GM19455 (cell line): Measurements from ENCODE around the gene RBP5.

Experiments used
- ATAC-seq: cut with Tn5 transposase; IDR thresholded peaks from one replicate; pipeline ENCODE4 v1.9.1; 2021; ENCODE audit not compliant: unreplicated experiment

RBP5 gene

GRCh38 chr12:7102582-7102981 is 26.1 kb downstream of the RBP5 start:
- no peak for ATAC-seq

- ATAC-seq = no peak
Observed at GRCh38 chr12:7101694-7102131, 27.0 kb downstream of the RBP5 start.

GRCh38 chr12:7101047-7101693 is 27.5 kb downstream of the RBP5 start:
- ATAC-seq = no peak

- ATAC-seq = no peak
Observed at GRCh38 chr12:7100239-7100638, 28.4 kb downstream of the RBP5 start.

- no peak for ATAC-seq
Observed at GRCh38 chr12:7099290-7099996, 29.2 kb downstream of the RBP5 start.

- no peak for ATAC-seq
Observed at GRCh38 chr12:7096979-7097378, 31.7 kb downstream of the RBP5 start.

- no peak for ATAC-seq
Observed at GRCh38 chr12:7096006-7096932, 32.4 kb downstream of the RBP5 start.

GRCh38 chr12:7093892-7094291 is 34.8 kb downstream of the RBP5 start:
- no peak for ATAC-seq

- no peak for ATAC-seq
Observed at GRCh38 chr12:7093486-7093885, 35.2 kb downstream of the RBP5 start.

GRCh38 chr12:7092986-7093460 is 35.7 kb downstream of the RBP5 start:
- ATAC-seq = no peak

- ATAC-seq = no peak
Observed at GRCh38 chr12:7092229-7092985, 36.3 kb downstream of the RBP5 start, which contains the start of gene C1R. Gene C1R, minus strand, starts transcription at chr12:7092445. Its CDS starts 57 bp downstream, at chr12:7092388.

GRCh38 chr12:7091660-7092228 is 36.9 kb downstream of the RBP5 start:
- ATAC-seq = no peak

- ATAC-seq = no peak
Observed at GRCh38 chr12:7091171-7091570, 37.5 kb downstream of the RBP5 start.

- ATAC-seq = no peak
Observed at GRCh38 chr12:7090222-7090998, 38.3 kb downstream of the RBP5 start.

- ATAC-seq = no peak
Observed at GRCh38 chr12:7089196-7089871, 39.4 kb downstream of the RBP5 start.

GRCh38 chr12:7083125-7083524 is 45.6 kb downstream of the RBP5 start:
- ATAC-seq = no peak

- ATAC-seq = no peak
Observed at GRCh38 chr12:7081037-7081436, 47.7 kb downstream of the RBP5 start.

- ATAC-seq = no peak
Observed at GRCh38 chr12:7079826-7080125, 48.9 kb downstream of the RBP5 start.

- no peak for ATAC-seq
Observed at GRCh38 chr12:7078163-7078562, 50.5 kb downstream of the RBP5 start.
